Neutrophil (primary cell): ENCODE data around the gene CYP3A5.

Experiments
- H3K27ac ChIP-seq: fragments of 200-600 bp; sonication (generic); 2 replicates; pipeline ENCODE4 v1.5.1; 2016; ENCODE audit warnings: mild to moderate bottlenecking, moderate library complexity
- H3K27me3 ChIP-seq: fragments of 200-600 bp; sonication (generic); 2 replicates; pipeline ENCODE4 v1.6.0; 2016; ENCODE audit warnings: mild to moderate bottlenecking
- H3K36me3 ChIP-seq: fragments of 200-600 bp; sonication (generic); 2 replicates; pipeline ENCODE4 v1.5.1; 2017
- H3K4me1 ChIP-seq, 2 experiments: fragments of 200-600 bp in 1 of 2; sonication (generic) in 1 of 2; 1 replicate in 1 of 2; 2 replicates in 1 of 2; pipeline versions ENCODE4 v1.5.1 to v1.6.1; 2013 to 2016; ENCODE audit warnings: low read depth in 1 of 2, low read length in 1 of 2, mild to moderate bottlenecking in 1 of 2, moderate library complexity in 1 of 2; ENCODE audit not compliant: control insufficient read depth in 1 of 2, insufficient read depth in 1 of 2
- H3K4me3 ChIP-seq, 2 experiments: fragments of 200-600 bp in 1 of 2; sonication (generic) in 1 of 2; 1 replicate in 1 of 2; 2 replicates in 1 of 2; pipeline ENCODE4 v1.5.1; 2013 to 2016; ENCODE audit warnings: low read depth in 1 of 2, low read length in 1 of 2, mild to moderate bottlenecking in 1 of 2, moderate library complexity in 1 of 2
- H3K9me3 ChIP-seq: fragments of 200-600 bp; sonication (generic); 2 replicates; pipeline ENCODE4 v1.5.1; 2016
- TF ChIP-seq, protein P1 (sequence below): fragments of 200-600 bp; sonication (generic); IDR thresholded peaks from 2 replicates; pipeline ENCODE4 v1.5.1; 2016; ENCODE audit warnings: antibody characterized with exemption

The CYP3A5 gene

DNA sequence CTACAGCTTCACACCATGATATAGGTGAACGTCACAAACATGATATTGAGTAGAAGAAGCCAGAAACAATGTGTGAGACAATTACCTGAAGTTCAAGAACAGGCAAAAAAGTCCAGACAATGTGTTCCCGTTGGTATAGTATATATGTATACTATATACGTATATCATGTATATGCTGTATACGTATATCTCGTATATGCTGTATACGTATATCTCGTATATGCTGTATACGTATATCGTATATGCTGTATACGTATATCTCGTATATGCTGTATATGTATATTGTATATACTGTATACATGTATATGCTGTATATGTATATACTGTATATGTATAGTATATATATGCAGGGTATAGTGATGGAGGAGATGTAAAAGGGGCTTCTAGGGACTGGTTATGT, 52.3 kb downstream of the CYP3A5 start:
- Histone ChIP-seq H3K4me1 (peaks cover 0 to 9% of the 10 kb centered on the region in 2 experiments), H3K27me3 (no peaks in the 10 kb centered on the region), H3K4me3 (no peak overlapping the region), H3K36me3 (peaks cover 97% of the 10 kb centered on the region), H3K9me3 (no peaks in the 10 kb centered on the region), H3K27ac (no peak overlapping the region)
- TF ChIP-seq, protein P1, sequence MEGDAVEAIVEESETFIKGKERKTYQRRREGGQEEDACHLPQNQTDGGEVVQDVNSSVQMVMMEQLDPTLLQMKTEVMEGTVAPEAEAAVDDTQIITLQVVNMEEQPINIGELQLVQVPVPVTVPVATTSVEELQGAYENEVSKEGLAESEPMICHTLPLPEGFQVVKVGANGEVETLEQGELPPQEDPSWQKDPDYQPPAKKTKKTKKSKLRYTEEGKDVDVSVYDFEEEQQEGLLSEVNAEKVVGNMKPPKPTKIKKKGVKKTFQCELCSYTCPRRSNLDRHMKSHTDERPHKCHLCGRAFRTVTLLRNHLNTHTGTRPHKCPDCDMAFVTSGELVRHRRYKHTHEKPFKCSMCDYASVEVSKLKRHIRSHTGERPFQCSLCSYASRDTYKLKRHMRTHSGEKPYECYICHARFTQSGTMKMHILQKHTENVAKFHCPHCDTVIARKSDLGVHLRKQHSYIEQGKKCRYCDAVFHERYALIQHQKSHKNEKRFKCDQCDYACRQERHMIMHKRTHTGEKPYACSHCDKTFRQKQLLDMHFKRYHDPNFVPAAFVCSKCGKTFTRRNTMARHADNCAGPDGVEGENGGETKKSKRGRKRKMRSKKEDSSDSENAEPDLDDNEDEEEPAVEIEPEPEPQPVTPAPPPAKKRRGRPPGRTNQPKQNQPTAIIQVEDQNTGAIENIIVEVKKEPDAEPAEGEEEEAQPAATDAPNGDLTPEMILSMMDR: no peak

DNA sequence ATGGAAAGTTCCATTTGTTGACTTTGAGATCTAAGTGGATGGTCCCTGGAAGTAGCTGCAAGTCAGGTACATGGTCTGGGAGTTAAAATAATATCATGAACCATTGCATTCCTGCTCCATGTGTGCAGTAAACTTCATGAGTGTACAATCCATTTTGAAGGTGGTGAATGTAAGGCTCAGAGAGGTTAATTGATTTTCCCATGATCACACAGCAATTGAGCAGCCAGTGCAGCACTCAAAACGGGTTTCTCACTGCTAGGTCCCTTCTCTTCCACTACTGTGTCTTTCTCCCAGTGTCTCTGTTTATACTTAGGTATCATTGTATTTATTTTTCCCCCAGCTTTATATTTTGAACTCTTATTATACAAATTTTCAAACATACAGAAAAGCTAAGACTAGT, 53.1 kb downstream of the CYP3A5 start:
- peaks cover 99% of the 10 kb centered on the region for H3K36me3 ChIP-seq
- TF ChIP-seq, protein P1: no peak

DNA sequence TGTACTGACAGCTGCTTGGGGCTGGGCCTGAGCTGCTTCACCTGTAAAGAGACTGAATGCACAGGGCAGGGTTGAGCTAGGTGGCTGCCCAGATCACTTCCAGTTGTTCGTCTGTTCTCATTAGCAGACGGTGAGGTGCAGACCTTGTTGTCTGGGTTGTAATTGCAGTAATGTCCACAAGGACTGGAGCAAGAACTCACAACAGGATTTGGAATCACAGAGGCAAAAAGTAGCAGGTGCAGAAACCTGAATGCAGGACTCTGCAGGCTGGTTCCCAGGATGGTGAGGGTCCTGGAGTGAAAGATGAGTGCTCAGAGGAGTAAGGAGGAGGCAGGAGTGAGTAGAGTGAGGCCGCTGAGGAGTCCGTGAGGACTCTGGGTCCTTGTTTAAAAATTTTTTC, 53.8 kb downstream of the CYP3A5 start:
- H3K27ac ChIP-seq: no peak overlapping the region
- no peaks in the 10 kb centered on the region for H3K9me3 ChIP-seq
- TF ChIP-seq, protein P1: no peak
- H3K36me3 ChIP-seq: peaks cover 99% of the 10 kb centered on the region
- no peaks in the 10 kb centered on the region for H3K27me3 ChIP-seq
- H3K4me1 ChIP-seq: peaks cover 0 to 9% of the 10 kb centered on the region in 2 experiments
- H3K4me3 ChIP-seq: no peak overlapping the region

More for the DNA sequence above, 53.1 kb downstream of the CYP3A5 start:
- Histone ChIP-seq H3K4me1 (peaks cover 0 to 9% of the 10 kb centered on the region in 2 experiments), H3K27ac (no peak overlapping the region), H3K9me3 (no peaks in the 10 kb centered on the region), H3K27me3 (no peaks in the 10 kb centered on the region), H3K4me3 (no peak overlapping the region)

DNA sequence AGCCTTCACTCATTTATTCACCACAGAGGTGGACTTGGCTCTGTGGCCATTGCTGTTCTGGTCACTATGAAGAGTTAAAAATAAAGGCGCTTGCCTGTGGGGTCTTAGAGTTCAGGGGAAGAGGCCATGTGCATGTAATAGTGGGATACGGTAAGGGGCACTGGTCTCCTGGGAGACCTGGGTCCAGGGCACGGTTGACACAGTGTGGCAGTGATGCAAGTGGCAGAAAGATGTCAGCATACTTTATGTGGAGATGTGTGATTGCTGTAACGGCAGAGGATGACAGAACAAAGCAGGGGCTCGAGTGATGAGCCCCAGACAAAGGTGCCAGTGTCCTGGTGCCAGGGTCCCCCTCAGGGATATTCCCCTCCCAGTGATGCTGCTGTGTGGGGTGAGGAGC, 54.5 kb downstream of the CYP3A5 start:
- H3K27ac ChIP-seq: no peak overlapping the region
- H3K4me3 ChIP-seq: no peak overlapping the region
- no peaks in the 10 kb centered on the region for H3K27me3 ChIP-seq
- no peaks in the 10 kb centered on the region for H3K9me3 ChIP-seq
- H3K4me1 ChIP-seq: peaks cover 0 to 9% of the 10 kb centered on the region in 2 experiments
- TF ChIP-seq, protein P1: no peak
- peaks cover 99% of the 10 kb centered on the region for H3K36me3 ChIP-seq

DNA sequence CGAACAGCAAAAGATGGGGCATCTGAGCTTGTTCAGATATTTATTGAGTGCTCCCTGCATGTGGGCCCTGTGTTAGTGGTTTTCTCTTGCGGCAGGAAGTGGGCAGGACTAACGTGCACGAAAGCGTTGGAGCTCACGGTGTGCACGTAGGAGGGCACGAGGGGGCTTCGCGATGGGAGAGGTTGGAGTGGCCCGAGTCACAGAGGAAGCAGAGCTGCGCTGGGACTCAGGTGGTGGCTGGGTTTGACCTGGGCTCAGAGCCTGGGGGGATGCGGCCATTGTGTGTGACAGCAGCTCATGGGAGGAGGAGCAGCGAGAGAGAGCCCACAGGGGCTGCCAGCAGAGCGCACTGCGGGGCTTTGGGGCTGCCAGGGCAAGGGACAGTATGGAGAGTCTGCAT, 55.3 kb downstream of the CYP3A5 start:
- Histone ChIP-seq H3K4me1 (peaks cover 0 to 9% of the 10 kb centered on the region in 2 experiments), H3K36me3 (peaks cover 99% of the 10 kb centered on the region), H3K27me3 (no peaks in the 10 kb centered on the region), H3K4me3 (no peak overlapping the region), H3K27ac (no peak overlapping the region), H3K9me3 (no peaks in the 10 kb centered on the region)
- TF ChIP-seq, protein P1: no peak
